Spleen (tissue), 11 donors: ENCODE results near the gene AFAP1L1. TPM values are rescaled to one million over a fixed set of nuclear protein-coding genes. Genes with fewer than 3 reads are reported as not detected.
A peak's percentile ranks its signal among the peaks of the same experiment; 100 is the strongest.

ENCODE experiments used
- DNase-seq: peaks from one replicate; pipeline ENCODE4 v3.0.0-alpha.2; 2020
- H3K27ac ChIP-seq, 8 donors: fragments of 200-600 bp; sonication (generic) in 7 of 8; 1 replicate in 4 of 8; 2 replicates in 4 of 8; pipeline versions ENCODE4 v1.5.0 to v1.8.0; 2016 to 2021; ENCODE audit warnings: inconsistent platforms in 4 of 8, mild to moderate bottlenecking in 4 of 8, moderate library complexity in 1 of 8
- H3K27me3 ChIP-seq, 7 donors: fragments of 200-600 bp; sonication (generic) in 6 of 7; replicated peaks in 1 of 7; 1 replicate in 4 of 7; 2 replicates in 3 of 7; pipeline versions ENCODE4 v1.5.0 to v1.8.0; 2016 to 2021; ENCODE audit warnings: inconsistent platforms in 3 of 7, mild to moderate bottlenecking in 1 of 7
- H3K36me3 ChIP-seq, 6 donors: fragments of 200-600 bp; sonication (generic) in 5 of 6; 1 replicate in 4 of 6; 2 replicates in 2 of 6; pipeline versions ENCODE4 v1.5.0 to v1.8.0; 2016 to 2021; ENCODE audit warnings: inconsistent platforms in 2 of 6
- H3K4me1 ChIP-seq, 6 donors: fragments of 200-600 bp; sonication (generic) in 5 of 6; 1 replicate in 3 of 6; 2 replicates in 3 of 6; pipeline versions ENCODE4 v1.5.0 to v1.8.0; 2016 to 2021; ENCODE audit warnings: inconsistent platforms in 3 of 6
- H3K4me3 ChIP-seq, 8 donors: fragments of 200-600 bp; sonication (generic) in 7 of 8; 1 replicate in 4 of 8; 2 replicates in 4 of 8; pipeline versions ENCODE4 v1.5.0 to v1.8.0; 2016 to 2021; ENCODE audit warnings: inconsistent platforms in 4 of 8, mild to moderate bottlenecking in 4 of 8, moderate library complexity in 2 of 8
- H3K9me3 ChIP-seq, 8 donors: fragments of 200-600 bp; sonication (generic) in 7 of 8; 1 replicate in 4 of 8; 2 replicates in 4 of 8; pipeline versions ENCODE4 v1.5.0 to v1.8.0; 2016 to 2021; ENCODE audit warnings: inconsistent platforms in 4 of 8
- CTCF ChIP-seq, 11 experiments: fragments of 200-600 bp in 7 of 11; fragments of 450-650 bp in 4 of 11; sonication (generic) in 4 of 11; IDR thresholded peaks in 8 of 11; conservative IDR thresholded peaks in 3 of 11; 1 replicate in 7 of 11; 2 replicates in 4 of 11; pipeline versions ENCODE4 v1.4.0 to v1.8.0; 2016 to 2021; ENCODE audit warnings: antibody characterized with exemption in 11 of 11, inconsistent platforms in 4 of 11, mild to moderate bottlenecking in 1 of 11
- POLR2A ChIP-seq, 3 donors: fragments of 450-650 bp; IDR thresholded peaks; one replicate each; pipeline ENCODE4 v1.5.1; 2017; ENCODE audit warnings: antibody characterized with exemption in 3 of 3, mild to moderate bottlenecking in 1 of 3
- POLR2AphosphoS5 ChIP-seq, 3 donors: sonication (generic); formaldehyde crosslinking; IDR thresholded peaks; one replicate each; pipeline ENCODE4 v1.5.1; 2017; ENCODE audit warnings: antibody characterized with exemption in 3 of 3
- WGBS, 5 donors: extraction: QIAGEN DNeasy Blood & Tissue Kit in 3 of 5; methylation state at CpG; one replicate each; pipeline versions ENCODE4 v1.1.5 to v1.1.7; 2013 to 2018; 5-methylcytosine and 5-hydroxymethylcytosine counted together
- intact Hi-C: fragments of 100-400 bp; cut with DNase I; formaldehyde crosslinking; loops from one replicate; pipeline ENCODE4 v1.15.0; 2023; ENCODE audit warnings: low total_unique reads
- polyA plus RNA-seq, 3 donors: library from polyadenylated mRNA; stranded (reverse); fragments of 200-250 nt; gene quantifications; one replicate each; pipeline ENCODE4 v1.2.1, GENCODE V29; 2013
- total RNA-seq, 7 donors: library from RNA; depleted of rRNA in 3 of 7; stranded (reverse); fragments of >200 nt in 3 of 7; fragmentation: NEBNext Ultra II Directional in 4 of 7; extraction: Animal tissue kit (Norgen Biotek cat#: 25700) in 4 of 7; gene quantifications; one replicate each; pipeline versions ENCODE4 v1.1.0 to v1.2.1, GENCODE V29; 2016 to 2021
- donor health status: healthy with polysubstance abuse.
- donor health status: DM: no; HTN: no; CAD: no; lungs with moderate emphysema.
- donor health status: DM: no; HTN: no; CAD: no.
- donor health status: Bipolar disorder and iron deficiency.
- donor health status: healthy.
- donor health status: DM: no; HTN: no; CAD: no.
- donor health status: DM: yes; HTN: yes; CAD: no.

The AFAP1L1 gene
- total and polyA plus RNA-seq, 10 donors: 1.7 to 21.8 (median 10.3) TPM

DNA sequence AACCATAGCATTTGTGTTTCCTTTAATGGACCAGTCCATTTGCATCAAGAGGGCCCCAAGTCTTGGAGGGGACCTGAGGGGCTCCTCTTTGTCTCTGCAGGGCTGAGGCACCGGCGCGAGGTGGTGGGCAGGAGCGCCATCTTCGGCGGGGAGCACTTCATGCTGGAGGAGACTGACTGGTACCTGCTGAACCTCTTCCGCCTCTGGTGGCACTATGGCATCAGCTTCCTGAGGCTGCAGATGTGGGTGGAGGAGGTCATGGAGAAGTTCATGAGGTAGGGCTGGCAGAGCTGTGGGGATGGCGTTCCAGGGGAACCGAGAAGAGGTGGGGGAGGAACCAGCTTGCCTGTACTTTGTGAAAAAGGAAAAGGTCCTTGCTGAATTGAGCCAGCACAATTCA lies 92.3 kb downstream of the AFAP1L1 start:
- Histone ChIP-seq H3K4me1 (peaks cover 0 to 33% (median 17%) of the 10 kb centered on the region in 6 donors), H3K4me3 (no peak overlapping the region), H3K27me3 (no peaks in the 10 kb centered on the region), H3K27ac (no peak overlapping the region), H3K36me3 (peaks cover 0 to 3% (median 0%) of the 10 kb centered on the region in 6 donors), H3K9me3 (no peaks in the 10 kb centered on the region)
- no peak for DNase-seq
- 89 to 96% (median 91%) methylated on average over 9 of the region's 9 CpGs for WGBS, 5 donors
- no peak for TF ChIP-seq POLR2AphosphoS5 (IDR thresholded peaks at IDR 0.05)
- TF ChIP-seq POLR2A (IDR thresholded peaks at IDR 0.05): no peak
- TF ChIP-seq CTCF (IDR thresholded peaks at IDR 0.05 in 8 of 11, conservative IDR thresholded peaks at IDR 0.05 in 3 of 11): no peak
- intact Hi-C loops: no loop called here

DNA sequence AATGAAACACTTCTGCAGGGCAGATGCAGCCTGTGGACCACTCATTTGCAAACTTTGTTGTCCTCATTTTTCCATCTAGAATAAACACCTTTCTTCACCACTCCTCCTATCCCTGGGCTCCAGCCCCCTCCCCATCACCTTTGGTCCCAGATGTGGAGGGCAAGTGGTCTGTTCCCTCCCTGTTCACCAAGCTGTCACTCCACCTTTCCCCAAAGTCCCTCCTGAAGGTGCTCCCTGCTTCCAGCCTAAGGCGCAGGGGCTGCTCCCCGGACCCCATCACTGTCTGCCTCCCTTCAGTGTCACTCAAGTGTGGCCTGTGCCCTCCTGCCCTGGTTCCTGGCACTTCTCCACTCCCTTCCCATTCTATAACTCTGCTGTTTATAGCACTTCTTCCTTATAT lies 93.1 kb downstream of the AFAP1L1 start:
- 97 to 100% (median 98%) methylated on average over 2 of the region's 2 CpGs for WGBS, 5 donors
- Histone ChIP-seq H3K27ac (no peak overlapping the region), H3K27me3 (no peaks in the 10 kb centered on the region), H3K9me3 (no peaks in the 10 kb centered on the region), H3K36me3 (peaks cover 0 to 3% (median 0%) of the 10 kb centered on the region in 6 donors), H3K4me3 (no peak overlapping the region), H3K4me1 (peaks cover 0 to 25% (median 12%) of the 10 kb centered on the region in 6 donors)
- no peak for DNase-seq
- TF ChIP-seq POLR2AphosphoS5 (IDR thresholded peaks at IDR 0.05): no peak
- intact Hi-C loops: no loop called here

DNA sequence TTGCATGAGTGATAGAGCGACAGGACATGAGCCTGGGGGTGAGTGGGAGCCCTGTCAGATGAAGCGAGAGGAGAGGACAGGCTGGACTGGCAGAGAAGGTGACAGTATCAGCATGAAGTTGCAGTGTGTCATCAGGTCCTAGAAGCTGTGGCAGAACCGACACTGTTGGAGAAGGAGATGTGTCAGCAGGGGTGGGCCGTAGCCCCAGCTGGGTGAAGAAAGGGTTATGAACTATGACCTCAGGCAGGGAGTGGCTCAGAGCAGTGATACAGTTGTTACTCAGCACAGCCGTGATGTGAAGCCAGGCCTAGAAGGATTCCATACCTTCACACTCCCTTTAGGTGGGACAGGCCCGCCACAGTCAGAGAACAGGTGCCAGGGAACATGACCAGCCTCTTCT lies 93.8 kb downstream of the AFAP1L1 start:
- intact Hi-C loops: no loop called here
- Histone ChIP-seq H3K4me3 (no peak overlapping the region), H3K27ac (no peak overlapping the region), H3K27me3 (no peaks in the 10 kb centered on the region), H3K36me3 (peaks cover 0 to 3% (median 0%) of the 10 kb centered on the region in 6 donors), H3K9me3 (no peaks in the 10 kb centered on the region), H3K4me1 (peaks cover 0 to 18% (median 6%) of the 10 kb centered on the region in 6 donors)
- no peak for DNase-seq
- no peak for TF ChIP-seq POLR2A (IDR thresholded peaks at IDR 0.05)
- TF ChIP-seq CTCF (IDR thresholded peaks at IDR 0.05 in 8 of 11, conservative IDR thresholded peaks at IDR 0.05 in 3 of 11): no peak
- no peak for TF ChIP-seq POLR2AphosphoS5 (IDR thresholded peaks at IDR 0.05)
- 91 to 96% (median 93%) methylated on average over 5 to 6 of the region's 6 CpGs for WGBS, 5 donors

DNA sequence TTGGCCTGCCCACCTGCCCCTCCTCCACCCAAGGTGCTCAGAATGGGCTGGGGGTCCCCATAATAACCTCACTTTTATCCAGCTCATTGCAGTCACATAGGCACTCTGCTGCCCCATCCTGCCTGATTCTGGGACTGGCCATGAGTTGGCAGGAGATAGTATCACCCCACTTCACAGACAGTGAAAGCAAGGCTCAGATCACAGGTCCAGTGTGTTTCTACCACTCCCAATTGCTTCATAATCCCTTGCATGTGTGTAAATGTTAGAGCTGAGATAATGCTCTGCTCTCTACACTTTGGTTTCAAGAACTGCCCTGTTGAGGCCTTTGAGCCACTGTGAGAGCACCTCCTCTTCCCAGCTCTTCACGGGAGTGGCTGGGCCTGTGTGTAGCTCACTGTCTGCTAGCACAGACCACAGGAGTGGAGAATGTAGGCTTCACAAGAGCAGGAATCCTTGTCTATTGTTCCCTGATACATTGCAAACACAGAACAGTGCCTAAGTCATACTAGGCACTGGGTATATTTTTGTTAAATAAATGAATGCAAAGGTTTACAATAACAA lies 94.6 kb downstream of the AFAP1L1 start:
- Histone ChIP-seq H3K27ac (no peak overlapping the region), H3K27me3 (no peaks in the 10 kb centered on the region), H3K4me3 (no peak overlapping the region), H3K9me3 (no peaks in the 10 kb centered on the region), H3K4me1 (peaks cover 0 to 15% (median 4%) of the 10 kb centered on the region in 6 donors), H3K36me3 (peaks cover 0 to 3% (median 0%) of the 10 kb centered on the region in 6 donors)
- TF ChIP-seq POLR2A (IDR thresholded peaks at IDR 0.05): no peak
- WGBS, 5 donors: 75 to 100% (median 95%) methylated on average over 1 of the region's 1 CpG
- intact Hi-C loops: no loop called here
- no peak for DNase-seq

GRCh38 chr5:149367249-149367971 lies 95.8 kb downstream of the AFAP1L1 start:
- WGBS, 5 donors: 39 to 58% (median 49%) methylated on average over 13 to 14 of the region's 14 CpGs
- Histone ChIP-seq H3K27ac (peak overlapping the region in 1 of 8 donors; percentile 26), H3K4me3 (no peak overlapping the region), H3K27me3 (no peaks in the 10 kb centered on the region), H3K4me1 (peaks cover 0 to 20% (median 4%) of the 10 kb centered on the region in 6 donors), H3K36me3 (peaks cover 0 to 3% (median 0%) of the 10 kb centered on the region in 6 donors), H3K9me3 (no peaks in the 10 kb centered on the region)
- no peak for DNase-seq
- intact Hi-C loops: no loop called here
- peak; percentile 22 to 85 (median 69) for TF ChIP-seq CTCF (IDR thresholded peaks at IDR 0.05 in 8 of 11, conservative IDR thresholded peaks at IDR 0.05 in 3 of 11)
- TF ChIP-seq POLR2AphosphoS5 (IDR thresholded peaks at IDR 0.05): no peak
- TF ChIP-seq POLR2A (IDR thresholded peaks at IDR 0.05): no peak
